Inferior parietal cortex (tissue), 1 donor: ENCODE measurements around the gene UBE2G2.

Experiments
- DNase-seq: peaks from one replicate; pipeline ENCODE4 v3.0.0-alpha.2; 2016; ENCODE audit errors: extremely low spot score

Gene UBE2G2

DNA sequence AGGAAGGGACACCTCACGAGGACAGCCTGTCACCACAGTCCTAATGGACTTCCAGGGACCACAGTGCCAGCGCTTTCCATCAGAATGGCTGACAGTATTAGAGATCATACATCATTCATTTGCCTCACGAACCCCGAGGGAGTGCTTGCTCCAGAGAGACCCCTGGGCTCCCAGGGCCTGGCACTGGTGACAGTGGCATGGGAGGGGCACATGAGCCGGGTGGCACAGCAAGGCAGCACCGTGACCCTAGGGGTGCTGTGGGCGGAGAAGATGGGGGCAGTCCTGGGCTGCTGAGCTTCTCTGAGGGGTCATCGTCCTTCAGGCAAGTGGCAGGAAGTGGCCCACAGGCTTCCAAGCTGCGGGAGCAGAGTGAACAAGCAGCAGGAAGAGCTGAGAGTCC is 73.9 kb downstream of the UBE2G2 start:
- DNase-seq: no peak

DNA sequence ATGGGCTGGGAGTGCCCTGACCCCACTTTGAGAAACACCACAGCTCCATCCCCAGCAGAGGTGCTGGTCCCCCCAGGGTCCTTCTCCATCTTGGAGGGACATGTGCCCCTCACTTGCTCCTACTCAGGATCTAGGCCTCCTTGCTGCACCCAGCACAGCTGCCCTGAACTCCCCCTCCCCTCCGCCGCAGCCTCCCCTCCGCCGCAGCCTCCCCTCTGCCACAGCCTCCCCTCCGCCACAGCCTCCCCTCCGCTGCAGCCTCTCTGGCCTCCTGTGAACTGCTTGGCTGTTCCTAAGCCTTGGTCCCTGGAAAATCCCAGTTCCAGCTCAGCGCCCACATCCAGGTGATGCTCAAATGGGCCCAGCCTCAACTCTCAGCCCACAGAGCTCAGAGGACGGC is 74.3 kb downstream of the UBE2G2 start:
- no peak for DNase-seq

DNA sequence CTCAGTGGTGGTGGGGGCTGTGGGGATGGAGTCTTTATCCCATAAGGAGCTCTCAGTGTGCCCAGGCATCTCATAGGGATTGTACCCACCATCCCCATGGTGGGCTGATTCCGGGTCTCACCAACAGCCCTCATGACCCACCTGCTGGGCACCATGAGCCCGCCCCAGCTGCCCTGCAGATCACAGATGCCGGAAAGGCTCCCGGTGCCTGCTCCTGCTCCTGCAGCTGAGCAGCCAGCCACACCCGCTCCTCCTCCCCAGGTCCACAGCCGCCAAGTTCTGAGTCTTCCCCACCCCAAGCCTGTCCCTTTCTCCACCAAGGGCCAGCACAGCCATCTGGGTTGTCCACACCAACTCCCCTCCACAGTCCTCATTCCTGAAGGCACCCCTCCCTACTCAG is 74.8 kb downstream of the UBE2G2 start:
- DNase-seq: no peak

DNA sequence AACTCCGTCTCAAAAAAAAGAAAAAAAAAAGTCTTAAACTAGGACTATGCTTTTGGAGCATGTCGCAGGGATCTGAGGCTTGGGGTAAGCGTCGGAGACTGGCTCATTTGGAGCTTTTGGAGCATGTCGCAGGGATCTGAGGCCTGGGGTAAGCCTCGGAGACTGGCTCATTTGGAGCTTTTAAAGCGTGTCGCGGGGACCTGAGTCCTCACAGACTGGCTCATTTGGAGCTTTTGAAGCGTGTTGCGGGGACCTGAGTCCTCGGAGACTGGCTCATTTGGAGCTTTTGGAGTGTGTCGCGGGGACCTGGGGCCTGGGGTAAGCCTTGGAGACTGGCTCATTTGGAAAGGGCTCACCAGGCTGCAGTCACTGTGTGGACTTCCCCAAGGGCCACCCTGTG is 76.7 kb downstream of the UBE2G2 start:
- no peak for DNase-seq

DNA sequence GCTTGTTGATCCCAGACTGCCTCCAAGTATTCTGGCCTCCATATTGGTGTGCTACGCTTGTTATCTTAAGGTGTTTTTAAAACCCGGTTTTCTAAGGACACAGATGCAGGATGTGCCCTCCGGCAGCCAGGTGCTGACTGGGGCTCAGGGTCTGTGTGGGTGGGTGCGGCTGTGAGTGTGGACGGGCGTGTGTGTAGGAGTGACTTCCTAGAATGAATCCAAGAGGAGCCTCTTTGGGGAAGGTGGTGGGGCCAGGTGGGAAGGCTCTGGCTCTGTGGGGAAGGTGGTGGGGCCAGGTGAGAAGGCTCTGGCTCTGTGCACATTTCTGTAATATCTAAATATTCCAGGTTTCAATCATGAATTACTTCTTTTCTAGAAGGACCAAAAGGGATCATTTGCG is 77.4 kb downstream of the UBE2G2 start:
- no peak for DNase-seq

DNA sequence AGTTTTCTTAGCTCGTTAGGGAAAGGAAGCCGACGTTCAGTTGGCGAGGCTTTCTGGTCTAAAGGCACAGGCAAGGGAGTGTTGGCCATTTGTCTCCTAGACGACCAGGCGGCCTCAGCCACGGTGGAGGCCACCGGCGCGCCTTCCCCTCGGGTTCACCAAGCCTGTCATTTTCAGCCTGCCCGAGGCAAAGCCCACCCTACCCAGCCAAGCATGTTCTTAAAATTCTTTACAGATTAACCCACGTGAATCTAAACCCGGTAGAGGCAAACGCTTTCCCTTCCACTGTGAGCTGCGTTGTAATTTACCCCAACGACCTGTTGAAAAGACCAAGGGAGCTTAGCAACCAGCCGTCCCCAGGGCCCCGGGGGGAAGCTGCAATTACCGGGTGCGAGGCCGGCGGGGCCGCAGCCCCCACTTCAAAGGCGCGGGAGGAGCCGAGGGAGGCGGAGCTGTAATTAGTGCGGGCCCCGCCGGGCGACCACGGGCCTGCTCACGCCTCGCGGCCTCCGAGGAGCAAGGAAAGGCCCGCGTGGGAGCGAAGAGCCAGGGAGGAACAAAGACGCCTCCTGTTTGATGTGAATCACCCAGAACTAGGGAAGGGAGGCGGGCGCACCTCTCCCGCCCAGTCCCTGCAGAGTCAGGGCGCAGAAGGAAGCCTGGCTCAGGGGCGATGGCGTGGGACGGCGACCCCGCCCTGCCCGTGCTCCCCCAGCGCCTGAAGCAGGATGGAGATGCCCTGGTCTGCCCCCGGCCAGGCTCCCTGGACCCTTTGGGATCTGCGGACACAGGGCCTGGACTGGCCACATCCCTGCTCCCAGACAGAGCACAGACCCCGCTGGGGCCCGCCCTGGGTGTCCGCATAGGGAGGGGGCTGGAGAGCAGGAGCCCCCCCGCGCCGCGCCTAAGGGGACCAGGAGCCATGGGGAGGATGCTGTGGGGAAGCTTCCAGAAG is 78.2 kb downstream of the UBE2G2 start:
- DNase-seq: no peak

DNA sequence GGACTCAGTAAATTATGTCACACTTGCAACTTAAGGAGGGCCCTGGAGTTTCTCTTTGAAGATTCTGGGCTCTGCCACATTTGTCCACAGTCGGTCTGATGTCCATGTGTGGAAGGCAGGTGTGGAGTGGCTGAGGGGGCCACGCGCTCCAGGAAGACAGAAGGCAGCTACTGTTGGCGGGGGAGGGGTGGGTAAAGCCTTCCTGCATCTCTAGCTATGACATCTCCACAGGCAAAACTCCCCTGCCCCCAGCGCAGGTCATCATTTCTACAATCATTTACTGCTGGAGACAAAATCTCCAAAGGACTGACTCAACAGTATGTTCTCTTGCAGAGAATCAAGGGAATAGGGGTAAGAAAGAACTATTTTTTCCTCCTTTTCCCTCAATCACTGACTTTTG is 78.9 kb downstream of the UBE2G2 start:
- DNase-seq: no peak

DNA sequence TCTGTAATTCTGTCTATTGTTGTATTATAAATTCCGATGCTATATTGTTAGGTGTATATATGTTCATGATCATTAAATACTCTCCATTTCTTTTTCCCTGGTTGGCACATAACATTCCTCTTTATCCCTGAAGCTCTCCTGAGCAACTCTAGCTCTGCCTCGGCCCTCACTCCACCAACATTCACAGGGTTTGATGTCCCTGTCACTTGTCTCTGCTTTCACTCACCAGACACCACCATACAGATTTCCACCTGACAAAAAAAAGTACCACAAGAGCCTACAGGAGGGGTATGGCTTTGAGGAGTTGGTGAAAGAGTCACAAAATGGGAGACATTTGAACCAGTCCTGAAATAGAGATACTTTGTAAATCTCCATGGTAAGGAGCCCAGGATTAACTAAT is 81.5 kb downstream of the UBE2G2 start:
- DNase-seq: no peak
